PC-9 (cell line): ENCODE data around the gene S100PBP. TPM values are rescaled to one million over a fixed set of nuclear protein-coding genes. Genes with fewer than 3 reads are reported as not detected.

Source experiments
- BruUV-seq: library from RNA; stranded (reverse); fragments of 400-500 nt; replicated peaks from 2 replicates; lab custom pipeline; 2021; lab: Mats Ljungman, UMichigan
- CTCF ChIA-PET: fragments of 300-600 bp; sonication (Branson Sonifier 250); formaldehyde crosslinking; loops from one replicate; lab custom pipeline; 2022; ENCODE audit warnings: antibody characterized with exemption; lab: Charles Lee
- POLR2A ChIA-PET: fragments of 300-600 bp; sonication (Branson Sonifier 250); formaldehyde crosslinking; loops from one replicate; lab custom pipeline; 2022; ENCODE audit warnings: antibody characterized with exemption; ENCODE audit not compliant: unreplicated experiment; lab: Charles Lee
- DNase-seq, 2 experiments: peaks; one replicate each; pipeline versions ENCODE4 v3.0.0 to v3.0.0-alpha.2; 2015 to 2022; ENCODE audit warnings: mixed read lengths in 1 of 2
- H2AFZ ChIP-seq: fragments of 200-600 bp; sonication (generic); 2 replicates; pipeline ENCODE4 v1.8.1; 2017; ENCODE audit warnings: antibody characterized with exemption
- H3F3A ChIP-seq: fragments of 200-600 bp; sonication (generic); 2 replicates; pipeline ENCODE4 v1.8.1; 2017; ENCODE audit warnings: antibody characterized with exemption, mild to moderate bottlenecking, low read depth; ENCODE audit not compliant: insufficient read depth
- H3K27ac ChIP-seq: fragments of 200-600 bp; sonication (generic); 2 replicates; pipeline ENCODE4 v1.6.1; 2016; ENCODE audit warnings: mixed run types
- H3K27me3 ChIP-seq: fragments of 200-600 bp; sonication (generic); 2 replicates; pipeline ENCODE4 v1.6.1; 2016; ENCODE audit warnings: low read depth, mixed run types; ENCODE audit not compliant: insufficient read depth
- H3K36me3 ChIP-seq: fragments of 200-600 bp; sonication (generic); 2 replicates; pipeline ENCODE4 v1.6.1; 2016; ENCODE audit warnings: low read depth, mixed run types
- H3K4me1 ChIP-seq: fragments of 200-600 bp; sonication (generic); replicated peaks from 2 replicates; pipeline ENCODE4 v1.6.1; 2016; ENCODE audit warnings: mixed run types; ENCODE audit not compliant: insufficient read depth
- H3K4me2 ChIP-seq: fragments of 200-600 bp; sonication (generic); 2 replicates; pipeline ENCODE4 v1.6.1; 2017; ENCODE audit warnings: mixed run types
- H3K4me3 ChIP-seq: fragments of 200-600 bp; sonication (generic); 2 replicates; pipeline ENCODE4 v1.6.1; 2016; ENCODE audit warnings: mixed run types
- H3K79me2 ChIP-seq: fragments of 200-600 bp; sonication (generic); 2 replicates; pipeline ENCODE4 v1.6.1; 2017; ENCODE audit warnings: low read depth, mixed run types
- H3K9me2 ChIP-seq: fragments of 200-600 bp; sonication (generic); 2 replicates; pipeline ENCODE4 v1.8.1; 2017; ENCODE audit warnings: mild to moderate bottlenecking; ENCODE audit not compliant: insufficient read depth
- H3K9me3 ChIP-seq: fragments of 200-600 bp; sonication (generic); 2 replicates; pipeline ENCODE4 v1.8.1; 2016; ENCODE audit warnings: low read depth; ENCODE audit not compliant: insufficient read depth
- H4K20me1 ChIP-seq: fragments of 200-600 bp; sonication (generic); 2 replicates; pipeline ENCODE4 v1.8.1; 2017; ENCODE audit not compliant: insufficient read depth
- EZH2 ChIP-seq: fragments of 200-600 bp; sonication (generic); IDR thresholded peaks from 2 replicates; pipeline ENCODE4 v1.8.0; 2017; ENCODE audit warnings: antibody characterized with exemption, low read depth
- intact Hi-C: fragments of 100-400 bp; cut with micrococcal nuclease; formaldehyde crosslinking; loops from one replicate; pipeline ENCODE4 v1.10.0; 2022; ENCODE audit not compliant: unreplicated experiment
- total RNA-seq: library from RNA; stranded (reverse); gene quantifications from 2 replicates; pipeline ENCODE4 v1.2.3, GENCODE V29; 2021
- TF ChIP-seq, protein P1 (sequence below): fragments of 200-600 bp; sonication (generic); conservative IDR thresholded peaks from 2 replicates; pipeline ENCODE4 v1.6.1; 2017; ENCODE audit warnings: mixed run types, antibody characterized with exemption, mild to moderate bottlenecking, moderate library complexity

Gene S100PBP
- total RNA-seq, 1 experiment from 2014 or later: 42.4 TPM

GRCh38 chr1:32771561-32772280 lies 45.7 kb upstream of the S100PBP start:
- Histone ChIP-seq H3K4me1 (peaks cover 76% of the 10 kb centered on the region), H3K27me3 (no peaks in the 10 kb centered on the region), H3K36me3 (peaks cover 32% of the 10 kb centered on the region), H3K27ac (no peak overlapping the region), H2AFZ (no peak overlapping the region), H3K9me3 (no peaks in the 10 kb centered on the region), H3K4me2 (no peak overlapping the region), H3K79me2 (peaks cover 35% of the 10 kb centered on the region), H3F3A (peaks cover 79% of the 10 kb centered on the region), H3K4me3 (no peak overlapping the region), H3K9me2 (no peaks in the 10 kb centered on the region), H4K20me1 (peaks cover 29% of the 10 kb centered on the region)
- intact Hi-C loops: loop anchor here (2.0 kb wide), 1 partner anchor 13 kb away; no protein-coding TSS in a partner anchor
- BruUV-seq: no TSS peak
- TF ChIP-seq, protein P1, sequence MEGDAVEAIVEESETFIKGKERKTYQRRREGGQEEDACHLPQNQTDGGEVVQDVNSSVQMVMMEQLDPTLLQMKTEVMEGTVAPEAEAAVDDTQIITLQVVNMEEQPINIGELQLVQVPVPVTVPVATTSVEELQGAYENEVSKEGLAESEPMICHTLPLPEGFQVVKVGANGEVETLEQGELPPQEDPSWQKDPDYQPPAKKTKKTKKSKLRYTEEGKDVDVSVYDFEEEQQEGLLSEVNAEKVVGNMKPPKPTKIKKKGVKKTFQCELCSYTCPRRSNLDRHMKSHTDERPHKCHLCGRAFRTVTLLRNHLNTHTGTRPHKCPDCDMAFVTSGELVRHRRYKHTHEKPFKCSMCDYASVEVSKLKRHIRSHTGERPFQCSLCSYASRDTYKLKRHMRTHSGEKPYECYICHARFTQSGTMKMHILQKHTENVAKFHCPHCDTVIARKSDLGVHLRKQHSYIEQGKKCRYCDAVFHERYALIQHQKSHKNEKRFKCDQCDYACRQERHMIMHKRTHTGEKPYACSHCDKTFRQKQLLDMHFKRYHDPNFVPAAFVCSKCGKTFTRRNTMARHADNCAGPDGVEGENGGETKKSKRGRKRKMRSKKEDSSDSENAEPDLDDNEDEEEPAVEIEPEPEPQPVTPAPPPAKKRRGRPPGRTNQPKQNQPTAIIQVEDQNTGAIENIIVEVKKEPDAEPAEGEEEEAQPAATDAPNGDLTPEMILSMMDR: no peak
- TF ChIP-seq EZH2: no peak
- ChIA-PET POLR2A (interaction anchor here (0.8 kb wide), 1 partner anchor 59 kb away, joined by 4 read pairs; no protein-coding TSS in a partner anchor), CTCF (interaction anchor here (0.6 to 1.5 kb wide), 3 partner anchors 59 to 697 kb away, joined by 3 to 7 read pairs (median 5); no protein-coding TSS in a partner anchor)
- DNase-seq: peak in 1 of 2 experiments; percentile 29

- Histone ChIP-seq H3K4me1 (peaks cover 69% of the 10 kb centered on the region), H4K20me1 (peaks cover 22% of the 10 kb centered on the region; the same call in 1 of the 2 replicates), H3F3A (peaks cover 79% of the 10 kb centered on the region), H3K36me3 (peaks cover 26% of the 10 kb centered on the region), H3K9me3 (no peaks in the 10 kb centered on the region), H3K27me3 (no peaks in the 10 kb centered on the region), H3K27ac (peak overlapping the region; percentile 25), H3K4me2 (no peak overlapping the region), H2AFZ (no peak overlapping the region), H3K79me2 (peaks cover 28% of the 10 kb centered on the region), H3K4me3 (no peak overlapping the region), H3K9me2 (no peaks in the 10 kb centered on the region)
- no TSS peak for BruUV-seq
- ChIA-PET CTCF (interaction anchor here (0.5 to 1.5 kb wide), 6 partner anchors 10 to 696 kb away, joined by 3 to 7 read pairs (median 4); no protein-coding TSS in a partner anchor), POLR2A (interaction anchor here (0.8 kb wide), 1 partner anchor 60 kb away, joined by 4 read pairs; no protein-coding TSS in a partner anchor)
- intact Hi-C loops: loop anchor here (1.0 to 2.0 kb wide), 4 partner anchors 14 to 60 kb away; no protein-coding TSS in a partner anchor
- no peak for TF ChIP-seq EZH2
- TF ChIP-seq, protein P1: no peak
- DNase-seq: no peak
These were observed 45.0 kb upstream of the S100PBP start for GRCh38 chr1:32772281-32773017.
